H1 (cell line): Measurements from ENCODE around the gene CALD1. TPM values are rescaled to one million over a fixed set of nuclear protein-coding genes. Genes with fewer than 3 reads are reported as not detected.

ENCODE experiments used
- CTCF ChIA-PET: fragments of 300-600 bp; sonication (Branson Sonifier 250); formaldehyde crosslinking; loops from one replicate; lab custom pipeline; 2021; ENCODE audit not compliant: partially characterized antibody; lab: Charles Lee
- POLR2A ChIA-PET: fragments of 300-600 bp; sonication (Branson Sonifier 250); formaldehyde crosslinking; loops from one replicate; lab custom pipeline; 2021; ENCODE audit warnings: inconsistent platforms; ENCODE audit not compliant: partially characterized antibody; lab: Charles Lee
- DNase-seq, 2 experiments: peaks; one replicate each; pipeline versions ENCODE4 v3.0.0 to v3.0.0-alpha.2; 2010 to 2022; ENCODE audit warnings: low spot score in 2 of 2, low read depth in 1 of 2, mixed read lengths in 1 of 2
- FAIRE-seq: peaks from 2 replicates; lab custom pipeline; 2011; peaks lifted over from hg19 to GRCh38; lab: Jason Lieb, UNC
- H2AFZ ChIP-seq: 2 replicates; pipeline ENCODE4 v1.8.1; 2012; ENCODE audit warnings: low read length, inconsistent platforms
- H2AK5ac ChIP-seq: 2 replicates; pipeline ENCODE4 v1.6.1; 2013; ENCODE audit warnings: low read depth, low read length
- H2BK120ac ChIP-seq: replicated peaks from 2 replicates; pipeline ENCODE3; 2013; ENCODE audit warnings: low read depth, low read length, inconsistent platforms
- H2BK12ac ChIP-seq: 2 replicates; pipeline ENCODE4 v1.6.1; 2013; ENCODE audit warnings: low read depth, low read length
- H2BK15ac ChIP-seq: 2 replicates; pipeline ENCODE4 v1.6.1; 2013; ENCODE audit warnings: low read length
- H2BK20ac ChIP-seq: 2 replicates; pipeline ENCODE4 v1.6.1; 2013; ENCODE audit warnings: low read length
- H2BK5ac ChIP-seq: 2 replicates; pipeline ENCODE4 v1.6.1; 2013; ENCODE audit warnings: low read depth, low read length
- H3K14ac ChIP-seq: 2 replicates; pipeline ENCODE4 v1.6.1; 2013; ENCODE audit warnings: inconsistent platforms; ENCODE audit not compliant: insufficient read length
- H3K18ac ChIP-seq: 2 replicates; pipeline ENCODE4 v1.6.1; 2013; ENCODE audit warnings: low read length; ENCODE audit errors: extremely low read depth
- H3K23ac ChIP-seq: 2 replicates; pipeline ENCODE4 v1.6.1; 2013; ENCODE audit warnings: inconsistent platforms; ENCODE audit not compliant: insufficient read length
- H3K23me2 ChIP-seq: 2 replicates; pipeline ENCODE4 v1.6.1; 2013; ENCODE audit warnings: low read depth, low read length
- H3K27ac ChIP-seq: 2 replicates; pipeline ENCODE4 v1.6.1; 2011; ENCODE audit warnings: low read depth, low read length, inconsistent platforms
- H3K27me3 ChIP-seq, 4 experiments: replicated peaks in 1 of 4; 1 replicate in 1 of 4; 2 replicates in 3 of 4; pipeline versions ENCODE4 v1.6.1 to v1.8.1; 2011 to 2013; ENCODE audit warnings: low read length in 3 of 4, mild to moderate bottlenecking in 3 of 4, inconsistent platforms in 2 of 4, mixed read lengths in 2 of 4, moderate library complexity in 1 of 4; ENCODE audit not compliant: control insufficient read depth in 3 of 4, insufficient read depth in 3 of 4; ENCODE audit errors: extremely low read depth in 1 of 4
- H3K36me3 ChIP-seq, 4 experiments: 2 replicates each; pipeline versions ENCODE4 v1.6.1 to v1.8.1; 2011 to 2013; ENCODE audit warnings: mild to moderate bottlenecking in 4 of 4, low read length in 3 of 4, moderate library complexity in 2 of 4, control low read depth in 1 of 4, inconsistent platforms in 1 of 4; ENCODE audit not compliant: insufficient read depth in 4 of 4, control insufficient read depth in 2 of 4
- H3K4ac ChIP-seq: replicated peaks from 2 replicates; pipeline ENCODE3; 2013; ENCODE audit warnings: low read length, low read depth, mixed read lengths, inconsistent platforms; ENCODE audit not compliant: insufficient read length
- H3K4me1 ChIP-seq, 4 experiments: replicated peaks in 1 of 4; 1 replicate in 1 of 4; 2 replicates in 3 of 4; pipeline versions ENCODE4 v1.6.1 to v1.8.1; 2011 to 2013; ENCODE audit warnings: low read length in 3 of 4, inconsistent platforms in 2 of 4, mixed read lengths in 1 of 4; ENCODE audit not compliant: insufficient read depth in 4 of 4, control insufficient read depth in 3 of 4
- H3K4me2 ChIP-seq, 2 experiments: 2 replicates each; pipeline versions ENCODE4 v1.6.1 to v1.8.1; 2011 to 2013; ENCODE audit warnings: low read depth in 2 of 2, low read length in 2 of 2, control low read depth in 1 of 2, inconsistent platforms in 1 of 2, mild to moderate bottlenecking in 1 of 2; ENCODE audit not compliant: insufficient read depth in 1 of 2
- H3K4me3 ChIP-seq, 4 experiments: fragments of 200-600, 300-600 bp in 1 of 4; sonication (generic), shearing (Covaris generic), sonication (Bioruptor Twin) in 1 of 4; 2 replicates each; pipeline versions ENCODE4 v1.5.1 to v1.8.1; 2011 to 2016; ENCODE audit warnings: low read length in 4 of 4, low read depth in 3 of 4, control low read depth in 2 of 4, inconsistent platforms in 2 of 4, mild to moderate bottlenecking in 2 of 4, mixed read lengths in 1 of 4, moderate library complexity in 1 of 4; ENCODE audit not compliant: insufficient read depth in 2 of 4; ENCODE audit errors: extremely low read depth in 1 of 4
- H3K56ac ChIP-seq: replicated peaks from 2 replicates; pipeline ENCODE3; 2013; ENCODE audit warnings: low read depth, mild to moderate bottlenecking, mixed read lengths, low read length, inconsistent platforms; ENCODE audit not compliant: insufficient read length
- H3K79me1 ChIP-seq: 2 replicates; pipeline ENCODE4 v1.6.1; 2013; ENCODE audit warnings: low read depth, low read length, control low read depth
- H3K79me2 ChIP-seq, 2 experiments: 2 replicates each; pipeline versions ENCODE4 v1.6.1 to v1.8.1; 2012 to 2013; ENCODE audit warnings: low read length in 2 of 2, mild to moderate bottlenecking in 2 of 2, inconsistent platforms in 1 of 2; ENCODE audit not compliant: insufficient read depth in 2 of 2, control insufficient read depth in 1 of 2
- H3K9ac ChIP-seq, 4 experiments: replicated peaks in 1 of 4; 1 replicate in 1 of 4; 2 replicates in 3 of 4; pipeline versions ENCODE4 v1.6.1 to v1.8.1; 2011 to 2013; ENCODE audit warnings: low read depth in 3 of 4, low read length in 3 of 4, control low read depth in 2 of 4, mild to moderate bottlenecking in 2 of 4, moderate library complexity in 2 of 4, inconsistent platforms in 1 of 4; ENCODE audit errors: extremely low read depth in 1 of 4
- H3K9me3 ChIP-seq, 2 experiments: 2 replicates each; pipeline versions ENCODE4 v1.6.1 to v1.8.1; 2012 to 2013; ENCODE audit warnings: mild to moderate bottlenecking in 2 of 2, moderate library complexity in 2 of 2, control low read depth in 1 of 2, inconsistent platforms in 1 of 2, low read depth in 1 of 2, low read length in 1 of 2, mixed read lengths in 1 of 2; ENCODE audit not compliant: insufficient read depth in 2 of 2
- H4K20me1 ChIP-seq, 2 experiments: replicated peaks in 1 of 2; 2 replicates each; pipeline versions ENCODE3 to v1.8.1; 2011 to 2013; ENCODE audit warnings: inconsistent platforms in 2 of 2, low read length in 2 of 2, mild to moderate bottlenecking in 1 of 2; ENCODE audit not compliant: insufficient read depth in 2 of 2, control insufficient read depth in 1 of 2
- H4K5ac ChIP-seq: 2 replicates; pipeline ENCODE4 v1.6.1; 2013; ENCODE audit warnings: low read length, low read depth, mixed read lengths, inconsistent platforms; ENCODE audit not compliant: insufficient read length
- H4K8ac ChIP-seq: 2 replicates; pipeline ENCODE4 v1.8.0; 2013; ENCODE audit warnings: mild to moderate bottlenecking, moderate library complexity, low read length, inconsistent platforms; ENCODE audit not compliant: insufficient read depth; ENCODE audit errors: extremely low read depth
- H4K91ac ChIP-seq: replicated peaks from 2 replicates; pipeline ENCODE3; 2013; ENCODE audit warnings: low read length, mixed read lengths, inconsistent platforms; ENCODE audit not compliant: insufficient read length
- CEBPB ChIP-seq: IDR thresholded peaks from 2 replicates; pipeline ENCODE4 v1.6.1; 2012; ENCODE audit warnings: low read depth, low read length
- CHD2 ChIP-seq: IDR thresholded peaks from 2 replicates; pipeline ENCODE4 v1.6.1; 2012; ENCODE audit warnings: low read length, improper control_type of control experiment
- FOSL1 ChIP-seq: IDR thresholded peaks from 2 replicates; pipeline ENCODE4 v1.6.1; 2011; ENCODE audit warnings: mild to moderate bottlenecking, low read depth, low read length, moderate library complexity; ENCODE audit not compliant: insufficient read depth
- GABPA ChIP-seq: IDR thresholded peaks from 2 replicates; pipeline ENCODE4 v1.6.1; 2011; ENCODE audit warnings: mild to moderate bottlenecking, low read length, moderate library complexity, borderline replicate concordance; ENCODE audit not compliant: insufficient read depth
- HDAC2 ChIP-seq, 2 experiments: fragments of 300-600 bp in 1 of 2; sonication (generic) in 1 of 2; IDR thresholded peaks; 2 replicates each; pipeline ENCODE4 v1.6.1; 2011 to 2012; ENCODE audit warnings: low read depth in 2 of 2, low read length in 2 of 2, mild to moderate bottlenecking in 2 of 2, moderate library complexity in 2 of 2, borderline replicate concordance in 1 of 2, inconsistent platforms in 1 of 2
- KDM4A ChIP-seq: IDR thresholded peaks from one replicate; pipeline ENCODE4 v1.7.1; 2012; ENCODE audit warnings: low read depth, mild to moderate bottlenecking, moderate library complexity, low read length, inconsistent platforms; ENCODE audit not compliant: severe bottlenecking
- KDM5A ChIP-seq: fragments of 200-600 bp; IDR thresholded peaks from 2 replicates; pipeline ENCODE4 v1.7.1; 2012; ENCODE audit warnings: mild to moderate bottlenecking, low read length, inconsistent platforms, mixed read lengths
- NANOG ChIP-seq: IDR thresholded peaks from 2 replicates; pipeline ENCODE4 v1.6.1; 2011; ENCODE audit warnings: low read length, low read depth, mild to moderate bottlenecking, inconsistent platforms; ENCODE audit not compliant: insufficient read depth, poor library complexity, severe bottlenecking
- NRF1 ChIP-seq: IDR thresholded peaks from 2 replicates; pipeline ENCODE4 v1.6.1; 2011; ENCODE audit warnings: mild to moderate bottlenecking, low read depth, low read length, improper control_type of control experiment
- RFX5 ChIP-seq: IDR thresholded peaks from 2 replicates; pipeline ENCODE4 v1.6.1; 2011; ENCODE audit warnings: low read depth, low read length, improper control_type of control experiment, borderline replicate concordance
- SRF ChIP-seq: IDR thresholded peaks from 2 replicates; pipeline ENCODE4 v1.6.1; 2011; ENCODE audit warnings: mild to moderate bottlenecking, low read depth, low read length, moderate library complexity
- TEAD4 ChIP-seq: IDR thresholded peaks from 2 replicates; pipeline ENCODE4 v1.6.1; 2012; ENCODE audit warnings: low read depth, low read length, inconsistent platforms, mixed read lengths
- WGBS, 2 experiments: shearing (Covaris generic) in 1 of 2; methylation state at CpG; one replicate each; pipeline versions ENCODE4 v1.1.6 to v1.1.7; 2013 to 2015; ENCODE audit warnings: low lambda C conversion rate in 2 of 2, mixed read lengths in 2 of 2, inconsistent platforms in 1 of 2, low coverage in 1 of 2, missing lambda C conversion rate in 1 of 2; ENCODE audit not compliant: insufficient replicate concordance in 2 of 2, insufficient coverage in 1 of 2, insufficient read length in 1 of 2; ENCODE audit errors: extremely low coverage in 1 of 2, missing lambda C conversion rate in 1 of 2; 5-methylcytosine and 5-hydroxymethylcytosine counted together
- polyA plus RNA-seq, 7 experiments: library from polyadenylated mRNA; depleted of rRNA in 3 of 7; stranded (reverse) in 5 of 7; unstranded in 2 of 7; fragments of >200 nt in 5 of 7; fragments of 200-250 nt in 2 of 7; gene quantifications; 1 replicate in 5 of 7; 2 replicates in 1 of 7; 4 replicates in 1 of 7; pipeline versions ENCODE4 v1.2.1 to v1.2.3, GENCODE V29; 2011 to 2013; ENCODE audit warnings: missing spikeins in 2 of 7, mixed read lengths in 2 of 7
- total RNA-seq: library from RNA; stranded (reverse); fragmentation: NEBNext Ultra II Directional; extraction: Animal tissue kit (Norgen Biotek cat#: 25700); gene quantifications from 2 replicates; pipeline ENCODE4 v1.2.1, GENCODE V29; 2021
- TF ChIP-seq, protein P1 (sequence below): IDR thresholded peaks from 2 replicates; pipeline ENCODE4 v1.6.1; 2012; ENCODE audit warnings: inconsistent platforms

The CALD1 gene
- total and polyA plus RNA-seq, 2 of the 8 experiments (the other 6 are each of a cell fraction or from before 2014, with no cell fraction given), result 34.3 to 177 TPM

DNA sequence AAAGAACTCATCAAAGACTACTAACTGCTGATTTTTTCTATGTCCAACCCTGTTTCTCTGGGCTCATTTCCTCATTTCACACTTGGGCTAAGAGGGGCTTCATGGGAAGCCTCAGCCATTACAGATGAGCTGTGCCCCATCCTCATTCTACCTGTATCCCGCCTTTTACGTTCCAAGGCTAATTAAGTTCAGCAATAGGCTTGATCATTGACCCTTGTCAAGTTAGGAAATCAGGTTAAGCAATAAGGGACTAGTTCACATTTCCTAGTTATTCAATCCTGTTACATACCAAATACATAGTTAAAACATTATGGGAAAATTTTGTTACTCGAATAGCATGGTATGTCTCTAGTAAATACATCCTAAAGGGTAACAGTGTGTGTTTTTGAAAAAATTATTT, 177.6 kb downstream of the CALD1 start:
- Histone ChIP-seq H2BK15ac (no peak overlapping the region), H2BK120ac (no peak overlapping the region), H3K79me1 (no peaks in the 10 kb centered on the region), H3K4me3 (no peak overlapping the region), H3K9me3 (no peaks in the 10 kb centered on the region), H3K36me3 (peaks cover 0 to 29% (median 17%) of the 10 kb centered on the region in 4 experiments; a peak in 5 of 8 replicates), H3K23ac (no peak overlapping the region), H2BK5ac (no peak overlapping the region), H2BK20ac (no peak overlapping the region), H3K4me1 (no peaks in the 10 kb centered on the region), H2AFZ (no peak overlapping the region), H3K27me3 (no peaks in the 10 kb centered on the region), H3K23me2 (peaks cover 1% of the 10 kb centered on the region; the same call in 1 of the 2 replicates), H3K4ac (no peak overlapping the region), H2AK5ac (no peak overlapping the region), H3K56ac (no peak overlapping the region), H4K8ac (no peak overlapping the region), H3K14ac (no peak overlapping the region), H3K18ac (no peak overlapping the region), H4K5ac (no peak overlapping the region), H3K9ac (no peak overlapping the region), H4K91ac (no peak overlapping the region), H3K4me2 (no peak overlapping the region), H4K20me1 (peaks cover 0 to 1% of the 10 kb centered on the region in 2 experiments), H3K27ac (no peak overlapping the region), H2BK12ac (no peak overlapping the region), H3K79me2 (no peaks in the 10 kb centered on the region)
- 90% methylated on average over 3 of the region's 3 CpGs; no CpG with 5 or more reads in 1 of the 2 experiments for WGBS, 2 experiments
- CTCF ChIA-PET, result interaction anchor here (0.9 to 1.3 kb wide), 3 partner anchors 65 to 324 kb away, joined by 3 to 4 read pairs (median 3); no protein-coding TSS in a partner anchor
- no peak for FAIRE-seq
- POLR2A ChIA-PET, result no interaction called here
- DNase-seq, result no peak
- TF ChIP-seq CEBPB (no peak), CHD2 (no peak), NRF1 (no peak), KDM4A (no peak), NANOG (no peak), KDM5A (no peak), GABPA (no peak), HDAC2 (IDR thresholded peaks at IDR 0.05; ENCODE audit: borderline replicate concordance in 1 of 2, low read depth in 2 of 2, low read length in 2 of 2) (no peak), RFX5 (no peak), FOSL1 (no peak), SRF (no peak), TEAD4 (no peak)
- TF ChIP-seq, protein P1, sequence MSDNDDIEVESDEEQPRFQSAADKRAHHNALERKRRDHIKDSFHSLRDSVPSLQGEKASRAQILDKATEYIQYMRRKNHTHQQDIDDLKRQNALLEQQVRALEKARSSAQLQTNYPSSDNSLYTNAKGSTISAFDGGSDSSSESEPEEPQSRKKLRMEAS, result no peak
